ENCODE measurements around the gene ZNF850.

The ZNF850 gene

GRCh38 chr19:36674201-36674600 lies 98.4 kb downstream of the ZNF850 start:
- H3K4me3 ChIP-seq (ENCODE audit: low read depth, low read length) = no peak overlapping the region
- ChIA-PET POLR2A (no interaction called here), CTCF (no interaction called here)
- DNase-seq (ENCODE audit: low read depth, low spot score) = no peak
- TF ChIP-seq, protein P1, sequence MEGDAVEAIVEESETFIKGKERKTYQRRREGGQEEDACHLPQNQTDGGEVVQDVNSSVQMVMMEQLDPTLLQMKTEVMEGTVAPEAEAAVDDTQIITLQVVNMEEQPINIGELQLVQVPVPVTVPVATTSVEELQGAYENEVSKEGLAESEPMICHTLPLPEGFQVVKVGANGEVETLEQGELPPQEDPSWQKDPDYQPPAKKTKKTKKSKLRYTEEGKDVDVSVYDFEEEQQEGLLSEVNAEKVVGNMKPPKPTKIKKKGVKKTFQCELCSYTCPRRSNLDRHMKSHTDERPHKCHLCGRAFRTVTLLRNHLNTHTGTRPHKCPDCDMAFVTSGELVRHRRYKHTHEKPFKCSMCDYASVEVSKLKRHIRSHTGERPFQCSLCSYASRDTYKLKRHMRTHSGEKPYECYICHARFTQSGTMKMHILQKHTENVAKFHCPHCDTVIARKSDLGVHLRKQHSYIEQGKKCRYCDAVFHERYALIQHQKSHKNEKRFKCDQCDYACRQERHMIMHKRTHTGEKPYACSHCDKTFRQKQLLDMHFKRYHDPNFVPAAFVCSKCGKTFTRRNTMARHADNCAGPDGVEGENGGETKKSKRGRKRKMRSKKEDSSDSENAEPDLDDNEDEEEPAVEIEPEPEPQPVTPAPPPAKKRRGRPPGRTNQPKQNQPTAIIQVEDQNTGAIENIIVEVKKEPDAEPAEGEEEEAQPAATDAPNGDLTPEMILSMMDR (IDR thresholded peaks at IDR 0.05; ENCODE audit: insufficient read depth, low read length, missing control alignments) = no peak

DNA sequence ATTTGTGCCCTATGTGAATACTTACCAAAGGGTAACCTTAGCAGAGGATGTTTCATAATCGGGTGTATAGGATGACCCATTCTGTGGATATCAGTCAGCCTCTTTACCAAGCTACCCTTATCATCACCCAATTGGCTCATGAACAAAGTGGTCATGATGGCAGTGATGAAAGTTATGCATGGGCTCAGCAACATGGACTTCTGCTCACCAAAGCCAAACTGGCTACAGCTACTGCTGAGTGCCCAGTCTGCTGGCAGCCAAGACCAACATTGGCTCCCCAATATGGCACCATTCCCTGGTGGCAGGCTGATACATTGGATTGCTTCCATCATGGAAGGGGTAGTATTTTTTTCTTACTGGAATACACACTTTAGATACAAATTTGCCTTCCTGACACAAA lies 100.2 kb downstream of the ZNF850 start:
- no peak overlapping the region for H3K4me3 ChIP-seq (ENCODE audit: low read depth, low read length)
- DNase-seq (ENCODE audit: low read depth, low spot score) = no peak
- POLR2A ChIA-PET = no interaction called here
- TF ChIP-seq, protein P1 (IDR thresholded peaks at IDR 0.05; ENCODE audit: insufficient read depth, low read length, missing control alignments) = no peak
- CTCF ChIA-PET = no interaction called here

DNA sequence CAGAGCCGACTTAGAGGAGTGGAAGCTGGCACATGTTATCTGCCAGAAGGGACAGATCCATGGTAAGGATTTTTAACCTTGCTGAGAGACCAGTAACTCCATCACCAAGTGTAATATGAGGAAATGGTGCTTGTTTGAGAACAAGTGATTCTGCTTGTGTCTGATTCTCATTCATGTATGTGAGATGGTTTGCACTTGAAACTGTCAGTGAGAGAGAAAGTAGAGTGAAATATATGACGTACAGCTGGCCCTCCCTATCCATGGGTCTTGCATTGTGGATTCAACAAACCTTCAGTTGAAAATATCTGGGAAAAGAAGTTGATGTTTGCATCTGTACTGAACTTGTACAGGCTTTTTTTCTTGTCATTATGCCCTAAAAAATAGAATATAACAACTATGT lies 104.0 kb downstream of the ZNF850 start:
- no peak for DNase-seq (ENCODE audit: low read depth, low spot score)
- ChIA-PET POLR2A (no interaction called here), CTCF (no interaction called here)
- no peak overlapping the region for H3K4me3 ChIP-seq (ENCODE audit: low read depth, low read length)
- TF ChIP-seq, protein P1 (IDR thresholded peaks at IDR 0.05; ENCODE audit: insufficient read depth, low read length, missing control alignments) = no peak

DNA sequence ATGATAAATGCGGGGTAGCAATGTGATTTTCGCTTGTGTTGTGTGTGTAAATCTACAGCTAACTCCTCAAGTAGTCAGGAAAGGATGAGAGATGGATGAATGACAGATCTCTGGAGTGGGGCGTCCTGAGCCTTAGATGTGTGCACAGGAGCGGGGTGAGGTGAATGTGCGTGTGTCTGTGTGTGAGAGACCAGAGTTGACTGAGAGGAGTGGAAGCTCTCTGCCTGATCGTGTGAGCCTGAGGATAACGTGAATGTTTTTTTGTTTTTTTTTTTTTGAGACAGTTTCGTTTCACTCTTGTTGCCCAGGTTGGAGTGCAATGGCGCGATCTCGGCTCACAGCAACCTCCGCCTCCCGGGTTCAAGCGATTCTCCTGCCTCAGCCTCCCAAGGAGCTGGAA lies 106.8 kb downstream of the ZNF850 start:
- H3K4me3 ChIP-seq (ENCODE audit: low read depth, low read length) = peak overlapping the region; percentile 95
- CTCF ChIA-PET = no interaction called here
- POLR2A ChIA-PET = no interaction called here

More for the DNA sequence above, 106.8 kb downstream of the ZNF850 start:
- TF ChIP-seq, protein P1 (IDR thresholded peaks at IDR 0.05; ENCODE audit: insufficient read depth, low read length, missing control alignments) = no peak
- DNase-seq (ENCODE audit: low read depth, low spot score) = no peak
